HepG2 (cell line): ENCODE measurements around the gene ADGRG6. TPM values are rescaled to one million over a fixed set of nuclear protein-coding genes. Genes with fewer than 3 reads are reported as not detected.
A peak's percentile ranks its signal among the peaks of the same experiment; 100 is the strongest.

Experiments used
- ATAC-seq: fragments of 200-7000 bp; cut with Tn5 transposase; 3 replicates; pipeline ENCODE4 v1.9.1; 2020; ENCODE audit warnings: mild to moderate bottlenecking, moderate library complexity
- BruUV-seq: library from RNA; stranded (reverse); fragments of 400-500 nt; replicated peaks from 2 replicates; lab custom pipeline; 2021; lab: Mats Ljungman, UMichigan
- CTCF ChIA-PET: fragments of 300-600 bp; formaldehyde crosslinking; extraction: SDS; loops from one replicate; lab custom pipeline; 2021; ENCODE audit warnings: low total read pairs, inconsistent platforms, low intra/inter-chr PET ratio; lab: Yijun Ruan, JAX
- POLR2A ChIA-PET: fragments of 350-600 bp; sonication (Branson Sonifier 250); formaldehyde crosslinking; loops from one replicate; lab custom pipeline; 2020; ENCODE audit warnings: antibody characterized with exemption, inconsistent platforms; lab: Yijun Ruan, JAX
- DNase-seq: peaks from one replicate; pipeline ENCODE4 v3.0.0-alpha.2; 2015; ENCODE audit warnings: low spot score
- FAIRE-seq: peaks from 3 replicates; lab custom pipeline; 2011; peaks lifted over from hg19 to GRCh38; lab: Jason Lieb, UNC
- H2AFZ ChIP-seq: one replicate; pipeline ENCODE4 v1.6.1; 2011; ENCODE audit warnings: low read length, inconsistent platforms
- H3K27ac ChIP-seq: fragments of 300-600 bp; 3 replicates; pipeline ENCODE4 v1.8.0; 2011; ENCODE audit warnings: mixed run types, mild to moderate bottlenecking, mixed read lengths, low read length, inconsistent platforms; ENCODE audit not compliant: insufficient read depth; ENCODE audit errors: extremely low read length
- H3K27me3 ChIP-seq, 2 experiments: fragments of 200-600 bp in 1 of 2; 2 replicates in 1 of 2; 3 replicates in 1 of 2; pipeline versions ENCODE4 v1.6.0 to v1.8.0; 2011; ENCODE audit warnings: low read length in 2 of 2, mild to moderate bottlenecking in 2 of 2, moderate library complexity in 2 of 2, inconsistent platforms in 1 of 2; ENCODE audit not compliant: insufficient read depth in 2 of 2, control insufficient read depth in 1 of 2
- H3K36me3 ChIP-seq, 2 experiments: fragments of 200-600 bp in 1 of 2; replicated peaks in 1 of 2; 2 replicates in 1 of 2; 3 replicates in 1 of 2; pipeline versions ENCODE4 v1.5.1 to v1.8.0; 2011; ENCODE audit warnings: low read length in 2 of 2, inconsistent platforms in 1 of 2; ENCODE audit not compliant: insufficient read depth in 2 of 2, control insufficient read depth in 1 of 2
- H3K4me1 ChIP-seq: 2 replicates; pipeline ENCODE4 v1.5.1; 2012; ENCODE audit warnings: low read length, inconsistent platforms; ENCODE audit not compliant: insufficient read depth
- H3K4me2 ChIP-seq: 2 replicates; pipeline ENCODE4 v1.6.0; 2011; ENCODE audit warnings: low read depth, low read length, inconsistent platforms
- H3K4me3 ChIP-seq, 3 experiments: fragments of 200-600 bp in 1 of 3; sonication (generic), shearing (Covaris generic) in 1 of 3; replicated peaks in 1 of 3; 2 replicates each; pipeline ENCODE4 v1.5.1; 2011 to 2016; ENCODE audit warnings: low read length in 3 of 3, inconsistent platforms in 2 of 3, low read depth in 2 of 3, mild to moderate bottlenecking in 2 of 3, control low read depth in 1 of 3, mixed read lengths in 1 of 3; ENCODE audit not compliant: insufficient read depth in 1 of 3
- H3K79me2 ChIP-seq: one replicate; pipeline ENCODE4 v1.6.1; 2011; ENCODE audit warnings: low read length, inconsistent platforms; ENCODE audit not compliant: insufficient read depth
- H3K9ac ChIP-seq: 2 replicates; pipeline ENCODE4 v1.6.0; 2011; ENCODE audit warnings: mild to moderate bottlenecking, low read depth, low read length, inconsistent platforms; ENCODE audit not compliant: insufficient read depth
- H3K9me3 ChIP-seq: 2 replicates; pipeline ENCODE4 v1.5.1; 2012; ENCODE audit warnings: mild to moderate bottlenecking, low read length
- H4K20me1 ChIP-seq: 2 replicates; pipeline ENCODE4 v1.6.0; 2011; ENCODE audit warnings: inconsistent platforms, mild to moderate bottlenecking, low read length, moderate library complexity; ENCODE audit not compliant: insufficient read depth
- CBX2 ChIP-seq, 2 experiments: fragments of 200-600 bp in 1 of 2; sonication (generic); formaldehyde crosslinking in 1 of 2; IDR thresholded peaks; 2 replicates each; pipeline versions ENCODE4 v1.7.0 to v1.8.1; 2018 to 2022; ENCODE audit warnings: low read depth in 2 of 2, low read length in 1 of 2, mild to moderate bottlenecking in 1 of 2, missing genetic modification reagents in 1 of 2
- HHEX ChIP-seq: IDR thresholded peaks from 2 replicates; pipeline ENCODE4 v1.6.1; 2016; ENCODE audit warnings: control low read depth
- PRPF4 ChIP-seq: fragments of 200-400 bp; formaldehyde crosslinking; IDR thresholded peaks from 2 replicates; pipeline ENCODE4 v1.6.1; 2016; ENCODE audit warnings: low read length, low read depth; ENCODE audit not compliant: poor library complexity, severe bottlenecking
- RELA ChIP-seq: sonication (generic); formaldehyde crosslinking; IDR thresholded peaks from 2 replicates; pipeline ENCODE4 v1.4.0; 2020; ENCODE audit warnings: missing genetic modification reagents
- SMAD3 ChIP-seq: sonication (generic); formaldehyde crosslinking; IDR thresholded peaks from 2 replicates; pipeline ENCODE4 v1.4.0; 2020; ENCODE audit warnings: missing genetic modification reagents
- SMARCE1 ChIP-seq: fragments of 450-650 bp; IDR thresholded peaks from 2 replicates; pipeline ENCODE4 v1.6.1; 2017; ENCODE audit warnings: borderline replicate concordance
- SRSF1 ChIP-seq: fragments of 200-400 bp; formaldehyde crosslinking; optimal IDR thresholded peaks from 2 replicates; pipeline ENCODE3; 2017; ENCODE audit warnings: mild to moderate bottlenecking, low read depth, low read length, moderate library complexity
- ZNF33A ChIP-seq: sonication (generic); formaldehyde crosslinking; IDR thresholded peaks from 2 replicates; pipeline ENCODE4 v1.5.1; 2020; ENCODE audit warnings: missing genetic modification reagents, mild to moderate bottlenecking, moderate library complexity, borderline replicate concordance
- ZNF766 ChIP-seq: sonication (generic); formaldehyde crosslinking; IDR thresholded peaks from 2 replicates; pipeline ENCODE4 v1.5.0; 2020; ENCODE audit warnings: missing genetic modification reagents, borderline replicate concordance
- WGBS: methylation state at CpG from one replicate; pipeline ENCODE4 v1.1.6; 2017; ENCODE audit warnings: low lambda C conversion rate; 5-methylcytosine and 5-hydroxymethylcytosine counted together
- in situ Hi-C: cut with HindIII; loops from 2 replicates; pipeline ENCODE4 v1.10.0; 2017; ENCODE audit warnings: low pct_unique_long_range_greater_than_20kb; ENCODE audit not compliant: extremely low pct_ligation_motif_present
- intact Hi-C: fragments of 100-400 bp; cut with micrococcal nuclease; formaldehyde crosslinking; loops from one replicate; pipeline ENCODE4 v1.10.0; 2022; ENCODE audit not compliant: unreplicated experiment
- polyA plus RNA-seq, 8 experiments: library from polyadenylated mRNA; depleted of rRNA in 3 of 8; stranded (reverse) in 7 of 8; unstranded in 1 of 8; fragments of >200 nt; fragmentation: Illumina TruSeq in 4 of 8; extraction: Trizol in 4 of 8; gene quantifications; 2 replicates each; pipeline versions ENCODE4 v1.2.1 to v1.2.3, GENCODE V29; 2011 to 2016; ENCODE audit warnings: low read depth in 4 of 8, missing spikeins in 1 of 8, mixed read lengths in 1 of 8; ENCODE audit not compliant: insufficient read depth in 1 of 8
- total RNA-seq, 5 experiments: library from RNA; depleted of rRNA; stranded (reverse); fragments of >200 nt; fragmentation: Illumina TruSeq; extraction: Trizol; gene quantifications; 2 replicates each; pipeline ENCODE4 v1.2.3, GENCODE V29; 2016; ENCODE audit warnings: low read depth in 1 of 5
- TF ChIP-seq, protein P1 (sequence below): sonication (generic); formaldehyde crosslinking; IDR thresholded peaks from 2 replicates; pipeline ENCODE4 v1.4.0; 2020; ENCODE audit warnings: missing genetic modification reagents, low read depth, mild to moderate bottlenecking, borderline replicate concordance
- TF ChIP-seq, protein P2 (sequence below): fragments of 450-650 bp; IDR thresholded peaks from 2 replicates; pipeline ENCODE4 v1.6.1; 2017; ENCODE audit warnings: mild to moderate bottlenecking
- TF ChIP-seq, protein P3 (sequence below): sonication (generic); formaldehyde crosslinking; IDR thresholded peaks from 2 replicates; pipeline ENCODE4 v1.8.1; 2023; ENCODE audit warnings: mild to moderate bottlenecking, missing genetic modification reagents, borderline replicate concordance
- TF ChIP-seq, protein P4 (sequence below): sonication (generic); formaldehyde crosslinking; IDR thresholded peaks from 2 replicates; pipeline ENCODE4 v1.8.1; 2023; ENCODE audit warnings: missing genetic modification reagents, mild to moderate bottlenecking, borderline replicate concordance
- TF ChIP-seq, protein P5 (sequence below): sonication (generic); formaldehyde crosslinking; conservative IDR thresholded peaks from 2 replicates; pipeline ENCODE4 v1.5.0; 2020; ENCODE audit warnings: missing genetic modification reagents
- TF ChIP-seq, protein P6 (sequence below): sonication (generic); formaldehyde crosslinking; IDR thresholded peaks from 2 replicates; pipeline ENCODE4 v1.4.0; 2020; ENCODE audit warnings: missing genetic modification reagents

The ADGRG6 gene
- total and polyA plus RNA-seq, 2 of the 13 experiments (the other 11 are each of a cell fraction or from before 2014, with no cell fraction given) = 129 to 249 TPM

DNA sequence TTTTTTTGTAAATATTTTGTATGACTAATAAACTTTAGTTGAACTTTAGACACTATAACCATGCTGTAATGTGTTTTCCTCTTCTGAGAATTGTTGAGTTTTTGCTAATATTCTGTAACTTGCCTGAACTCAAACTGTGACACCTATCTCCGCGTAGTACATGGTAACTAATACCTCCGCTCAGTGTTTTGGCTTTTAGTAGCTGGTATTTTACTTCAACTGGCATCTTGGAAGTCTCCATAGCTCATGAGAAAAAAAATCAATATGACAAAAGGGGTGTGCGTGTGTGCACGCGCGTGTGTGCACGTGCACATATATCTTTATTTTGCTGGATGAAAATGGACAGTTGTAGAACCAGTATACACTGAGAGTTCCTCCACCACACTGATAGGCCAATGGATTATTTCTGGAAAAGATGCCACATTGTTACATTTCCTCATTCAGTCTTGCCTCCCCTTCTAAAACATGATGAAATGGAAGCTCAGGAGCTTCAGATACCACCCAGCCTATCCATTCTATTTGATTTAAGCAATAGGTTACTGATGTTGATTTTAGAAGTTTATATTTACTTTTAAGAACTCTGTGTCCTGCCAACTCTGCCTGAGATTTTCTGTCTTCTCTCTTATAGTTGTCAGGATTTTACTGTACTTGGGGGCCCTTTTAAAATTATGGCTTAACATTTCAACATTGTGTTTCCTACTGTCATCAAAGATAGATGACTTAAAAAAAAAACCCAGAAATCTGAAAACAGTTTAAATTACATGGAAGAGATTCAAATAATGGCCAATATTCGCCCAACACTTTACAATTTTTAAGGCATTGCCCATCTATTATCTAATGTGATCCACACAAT is 16.3 kb upstream of the ADGRG6 start:
- Histone ChIP-seq H3K27me3 (no peaks in the 10 kb centered on the region), H3K36me3 (no peaks in the 10 kb centered on the region), H3K79me2 (no peaks in the 10 kb centered on the region), H3K4me3 (peak overlapping the region in 2 of 3 experiments; percentile 27 to 55; a peak in 3 of 6 replicates), H3K9ac (peak overlapping the region; percentile 52), H3K9me3 (peaks cover 8% of the 10 kb centered on the region; the same call in 1 of the 2 replicates), H2AFZ (peak overlapping the region; percentile 48), H4K20me1 (no peaks in the 10 kb centered on the region), H3K27ac (peak overlapping the region; percentile 84), H3K4me1 (peaks cover 43% of the 10 kb centered on the region), H3K4me2 (peak overlapping the region; percentile 77)
- CTCF ChIA-PET = no interaction called here
- intact Hi-C loops (loop anchor here (2.0 kb wide), 1 partner anchor 13 kb away; no protein-coding TSS in a partner anchor), in situ Hi-C loops (no loop called here)
- POLR2A ChIA-PET = interaction anchor here (0.8 to 4.4 kb wide), 10 partner anchors 11 to 138 kb away, joined by 3 to 58 read pairs (median 8); partner anchors contain the start of genes ADGRG6, NMBR and VTA1
- peak; percentile 50 for FAIRE-seq
- no TSS peak for BruUV-seq
- 38% methylated on average over 9 of the region's 9 CpGs for WGBS
- peak; percentile 99 for ATAC-seq
- peak; percentile 91 for DNase-seq
- TF ChIP-seq ZNF33A (CRISPR knock-in tag) (no peak), CBX2 (IDR thresholded peaks at IDR 0.05; ENCODE audit: low read depth, low read length) (no peak), CBX2 (CRISPR knock-in tag; IDR thresholded peaks at IDR 0.05; ENCODE audit: low read depth) (no peak), HHEX (0 out of 2 replicates have a peak, but pooled peaks have one; percentile 22), SMAD3 (peak; percentile 86), RELA (CRISPR knock-in tag) (0 out of 2 replicates have a peak, but pooled peaks have one; percentile 65), PRPF4 (no peak), SRSF1 (no peak), ZNF766 (0 out of 2 replicates have a peak, but pooled peaks have one; percentile 48), SMARCE1 (no peak)
- TF ChIP-seq, protein P1, sequence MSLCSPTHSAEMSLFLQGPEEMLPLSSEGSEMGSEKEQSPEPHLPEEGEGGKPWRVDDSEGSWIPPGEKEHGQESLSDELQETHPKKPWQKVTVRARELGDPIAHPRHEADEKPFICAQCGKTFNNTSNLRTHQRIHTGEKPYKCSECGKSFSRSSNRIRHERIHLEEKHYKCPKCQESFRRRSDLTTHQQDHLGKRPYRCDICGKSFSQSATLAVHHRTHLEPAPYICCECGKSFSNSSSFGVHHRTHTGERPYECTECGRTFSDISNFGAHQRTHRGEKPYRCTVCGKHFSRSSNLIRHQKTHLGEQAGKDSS = no peak
- TF ChIP-seq, protein P2, sequence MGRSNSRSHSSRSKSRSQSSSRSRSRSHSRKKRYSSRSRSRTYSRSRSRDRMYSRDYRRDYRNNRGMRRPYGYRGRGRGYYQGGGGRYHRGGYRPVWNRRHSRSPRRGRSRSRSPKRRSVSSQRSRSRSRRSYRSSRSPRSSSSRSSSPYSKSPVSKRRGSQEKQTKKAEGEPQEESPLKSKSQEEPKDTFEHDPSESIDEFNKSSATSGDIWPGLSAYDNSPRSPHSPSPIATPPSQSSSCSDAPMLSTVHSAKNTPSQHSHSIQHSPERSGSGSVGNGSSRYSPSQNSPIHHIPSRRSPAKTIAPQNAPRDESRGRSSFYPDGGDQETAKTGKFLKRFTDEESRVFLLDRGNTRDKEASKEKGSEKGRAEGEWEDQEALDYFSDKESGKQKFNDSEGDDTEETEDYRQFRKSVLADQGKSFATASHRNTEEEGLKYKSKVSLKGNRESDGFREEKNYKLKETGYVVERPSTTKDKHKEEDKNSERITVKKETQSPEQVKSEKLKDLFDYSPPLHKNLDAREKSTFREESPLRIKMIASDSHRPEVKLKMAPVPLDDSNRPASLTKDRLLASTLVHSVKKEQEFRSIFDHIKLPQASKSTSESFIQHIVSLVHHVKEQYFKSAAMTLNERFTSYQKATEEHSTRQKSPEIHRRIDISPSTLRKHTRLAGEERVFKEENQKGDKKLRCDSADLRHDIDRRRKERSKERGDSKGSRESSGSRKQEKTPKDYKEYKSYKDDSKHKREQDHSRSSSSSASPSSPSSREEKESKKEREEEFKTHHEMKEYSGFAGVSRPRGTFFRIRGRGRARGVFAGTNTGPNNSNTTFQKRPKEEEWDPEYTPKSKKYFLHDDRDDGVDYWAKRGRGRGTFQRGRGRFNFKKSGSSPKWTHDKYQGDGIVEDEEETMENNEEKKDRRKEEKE = no peak
- TF ChIP-seq, protein P3, sequence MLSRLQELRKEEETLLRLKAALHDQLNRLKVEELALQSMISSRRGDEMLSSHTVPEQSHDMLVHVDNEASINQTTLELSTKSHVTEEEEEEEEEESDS (CRISPR knock-in tag) = no peak
- TF ChIP-seq, protein P4, sequence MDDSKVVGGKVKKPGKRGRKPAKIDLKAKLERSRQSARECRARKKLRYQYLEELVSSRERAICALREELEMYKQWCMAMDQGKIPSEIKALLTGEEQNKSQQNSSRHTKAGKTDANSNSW (CRISPR knock-in tag) = no peak
- TF ChIP-seq, protein P5, sequence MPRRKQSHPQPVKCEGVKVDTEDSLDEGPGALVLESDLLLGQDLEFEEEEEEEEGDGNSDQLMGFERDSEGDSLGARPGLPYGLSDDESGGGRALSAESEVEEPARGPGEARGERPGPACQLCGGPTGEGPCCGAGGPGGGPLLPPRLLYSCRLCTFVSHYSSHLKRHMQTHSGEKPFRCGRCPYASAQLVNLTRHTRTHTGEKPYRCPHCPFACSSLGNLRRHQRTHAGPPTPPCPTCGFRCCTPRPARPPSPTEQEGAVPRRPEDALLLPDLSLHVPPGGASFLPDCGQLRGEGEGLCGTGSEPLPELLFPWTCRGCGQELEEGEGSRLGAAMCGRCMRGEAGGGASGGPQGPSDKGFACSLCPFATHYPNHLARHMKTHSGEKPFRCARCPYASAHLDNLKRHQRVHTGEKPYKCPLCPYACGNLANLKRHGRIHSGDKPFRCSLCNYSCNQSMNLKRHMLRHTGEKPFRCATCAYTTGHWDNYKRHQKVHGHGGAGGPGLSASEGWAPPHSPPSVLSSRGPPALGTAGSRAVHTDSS (CRISPR knock-in tag) = no peak
- TF ChIP-seq, protein P6, sequence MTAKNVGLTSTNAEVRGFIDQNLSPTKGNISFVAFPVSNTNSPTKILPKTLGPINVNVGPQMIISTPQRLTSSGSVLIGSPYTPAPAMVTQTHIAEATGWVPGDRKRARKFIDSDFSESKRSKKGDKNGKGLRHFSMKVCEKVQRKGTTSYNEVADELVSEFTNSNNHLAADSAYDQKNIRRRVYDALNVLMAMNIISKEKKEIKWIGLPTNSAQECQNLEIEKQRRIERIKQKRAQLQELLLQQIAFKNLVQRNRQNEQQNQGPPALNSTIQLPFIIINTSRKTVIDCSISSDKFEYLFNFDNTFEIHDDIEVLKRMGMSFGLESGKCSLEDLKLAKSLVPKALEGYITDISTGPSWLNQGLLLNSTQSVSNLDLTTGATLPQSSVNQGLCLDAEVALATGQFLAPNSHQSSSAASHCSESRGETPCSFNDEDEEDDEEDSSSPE = peak; percentile 53
